Neural cell (in vitro differentiated cells): ENCODE results near the gene AFF1. TPM values are rescaled to one million over a fixed set of nuclear protein-coding genes. Genes with fewer than 3 reads are reported as not detected.

Experiments
- H2AFZ ChIP-seq: fragments of 200-600, 300-800 bp; sonication (generic), shearing (Covaris generic); 2 replicates; pipeline ENCODE4 v1.6.0; 2014; ENCODE audit warnings: low read depth, mild to moderate bottlenecking, antibody characterized with exemption, low read length, moderate library complexity
- H3F3A ChIP-seq: fragments of 200-600 bp; shearing (Covaris generic); 2 replicates; pipeline ENCODE4 v1.6.1; 2016; ENCODE audit warnings: mild to moderate bottlenecking, moderate library complexity, mixed read lengths, antibody characterized with exemption, low read length; ENCODE audit not compliant: insufficient read depth, poor library complexity, severe bottlenecking
- H3K27ac ChIP-seq: fragments of 200-600, 300-800 bp; sonication (generic), shearing (Covaris generic); 2 replicates; pipeline ENCODE4 v1.5.1; 2014; ENCODE audit warnings: mild to moderate bottlenecking, low read length, moderate library complexity
- H3K27me3 ChIP-seq: fragments of 300-800, 200-600 bp; sonication (generic), shearing (Covaris generic); 2 replicates; pipeline ENCODE4 v1.6.0; 2014; ENCODE audit warnings: mild to moderate bottlenecking, low read depth, low read length, moderate library complexity; ENCODE audit not compliant: insufficient read depth
- H3K36me3 ChIP-seq: fragments of 300-800, 200-600 bp; sonication (generic), shearing (Covaris generic); 2 replicates; pipeline ENCODE4 v1.5.1; 2014; ENCODE audit warnings: mild to moderate bottlenecking, antibody characterized with exemption, low read length, moderate library complexity; ENCODE audit not compliant: insufficient read depth
- H3K4me2 ChIP-seq: fragments of 300-800, 200-600 bp; sonication (generic), shearing (Covaris generic); 2 replicates; pipeline ENCODE4 v1.6.0; 2014; ENCODE audit warnings: mild to moderate bottlenecking, low read length
- H3K4me3 ChIP-seq: fragments of 300-800, 200-600 bp; sonication (generic), shearing (Covaris generic); 2 replicates; pipeline ENCODE4 v1.5.1; 2014; ENCODE audit warnings: mild to moderate bottlenecking, low read length, moderate library complexity
- H3K79me2 ChIP-seq: fragments of 200-600 bp; shearing (Covaris generic); replicated peaks from 2 replicates; pipeline ENCODE4 v1.6.0; 2014; ENCODE audit warnings: mild to moderate bottlenecking, low read length, moderate library complexity; ENCODE audit not compliant: insufficient read depth
- H3K9ac ChIP-seq: fragments of 300-800, 200-600 bp; sonication (generic), shearing (Covaris generic); 2 replicates; pipeline ENCODE4 v1.6.1; 2016; ENCODE audit warnings: mild to moderate bottlenecking, low read length, mixed read lengths
- H3K9me2 ChIP-seq: fragments of 200-600 bp; shearing (Covaris generic); 2 replicates; pipeline ENCODE4 v1.6.1; 2016; ENCODE audit warnings: mild to moderate bottlenecking, low read length, mixed read lengths; ENCODE audit not compliant: insufficient read depth
- H3K9me3 ChIP-seq: fragments of 200-600, 300-800 bp; sonication (generic), shearing (Covaris generic); 2 replicates; pipeline ENCODE4 v1.6.1; 2016; ENCODE audit warnings: mild to moderate bottlenecking, mixed run types, low read length, moderate library complexity, mixed read lengths
- H4K20me1 ChIP-seq: fragments of 200-600 bp; shearing (Covaris generic); 2 replicates; pipeline ENCODE4 v1.6.1; 2016; ENCODE audit warnings: mild to moderate bottlenecking, mixed run types; ENCODE audit not compliant: insufficient read depth
- CTCF ChIP-seq: fragments of 450-650 bp; IDR thresholded peaks from 2 replicates; pipeline ENCODE4 v1.5.1; 2014; ENCODE audit warnings: antibody characterized with exemption, mild to moderate bottlenecking, moderate library complexity; ENCODE audit not compliant: poor library complexity, severe bottlenecking
- EP300 ChIP-seq: fragments of 450-650 bp; conservative IDR thresholded peaks from 2 replicates; pipeline ENCODE4 v1.6.1; 2014; ENCODE audit warnings: antibody characterized with exemption, mild to moderate bottlenecking, moderate library complexity; ENCODE audit not compliant: poor library complexity, severe bottlenecking
- EZH2 ChIP-seq: fragments of 200-600, 300-800 bp; shearing (Covaris generic), sonication (generic); IDR thresholded peaks from 2 replicates; pipeline ENCODE4 v1.6.1; 2014; ENCODE audit warnings: antibody characterized with exemption, low read length, borderline replicate concordance, mild to moderate bottlenecking; ENCODE audit not compliant: insufficient read depth, poor library complexity, severe bottlenecking
- MXI1 ChIP-seq: fragments of 450-650 bp; conservative IDR thresholded peaks from 2 replicates; pipeline ENCODE4 v1.6.1; 2014; ENCODE audit warnings: antibody characterized with exemption, mild to moderate bottlenecking; ENCODE audit not compliant: poor library complexity, severe bottlenecking
- POLR2AphosphoS5 ChIP-seq: IDR thresholded peaks from 2 replicates; pipeline ENCODE4 v1.6.1; 2012
- RAD21 ChIP-seq: fragments of 450-650 bp; conservative IDR thresholded peaks from 2 replicates; pipeline ENCODE4 v1.6.1; 2014; ENCODE audit warnings: antibody characterized with exemption, mild to moderate bottlenecking, moderate library complexity
- REST ChIP-seq: IDR thresholded peaks from 2 replicates; pipeline ENCODE4 v1.6.1; 2012; ENCODE audit warnings: borderline replicate concordance
- SMC3 ChIP-seq: fragments of 450-650 bp; conservative IDR thresholded peaks from 2 replicates; pipeline ENCODE4 v1.6.1; 2014; ENCODE audit warnings: antibody characterized with exemption, mild to moderate bottlenecking, moderate library complexity; ENCODE audit not compliant: poor library complexity
- TAF1 ChIP-seq: IDR thresholded peaks from 2 replicates; pipeline ENCODE4 v1.6.1; 2012; ENCODE audit warnings: low read depth
- polyA plus RNA-seq: library from polyadenylated mRNA; depleted of rRNA; stranded (reverse); fragments of >200 nt; gene quantifications from 2 replicates; pipeline ENCODE4 v1.2.3, GENCODE V29; 2014

Gene AFF1
- polyA plus RNA-seq, 1 donor from 2014 or later, result 0.63 TPM

DNA sequence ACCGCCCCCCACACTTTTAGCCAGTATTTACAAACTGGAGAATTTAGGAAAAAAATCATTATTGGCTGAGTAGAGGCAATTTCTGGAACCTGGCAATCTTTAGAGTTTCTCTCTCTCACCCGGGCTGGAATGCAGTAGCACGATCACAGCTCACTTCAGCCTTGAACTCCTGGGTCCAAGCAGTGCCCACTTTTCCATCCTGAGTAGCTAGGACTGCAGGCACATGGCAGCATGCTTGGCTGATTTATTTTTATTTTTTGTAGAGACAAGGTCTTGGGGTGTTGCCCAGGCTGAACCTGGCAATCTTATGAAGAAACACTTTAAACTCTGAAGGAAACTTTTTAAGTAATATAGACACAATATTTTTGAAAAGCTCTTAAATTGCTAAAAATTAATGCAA lies 120.1 kb downstream of the AFF1 start:
- Histone ChIP-seq H3K36me3 (no peaks in the 10 kb centered on the region), H3K27ac (no peak overlapping the region), H2AFZ (no peak overlapping the region)

GRCh38 chr4:87055311-87055710 lies 120.5 kb downstream of the AFF1 start:
- H4K20me1 ChIP-seq, result no peaks in the 10 kb centered on the region
- no peak overlapping the region for H3K4me3 ChIP-seq
- no peaks in the 10 kb centered on the region for H3F3A ChIP-seq
- H3K9me3 ChIP-seq, result no peaks in the 10 kb centered on the region
- H3K79me2 ChIP-seq, result peaks cover 3% of the 10 kb centered on the region
- H3K9ac ChIP-seq, result no peak overlapping the region
- H3K9me2 ChIP-seq, result no peaks in the 10 kb centered on the region
- H2AFZ ChIP-seq, result no peak overlapping the region
- H3K27me3 ChIP-seq, result no peaks in the 10 kb centered on the region
- H3K36me3 ChIP-seq, result no peaks in the 10 kb centered on the region
- H3K4me2 ChIP-seq, result no peak overlapping the region
- H3K27ac ChIP-seq, result no peak overlapping the region
- no peak for TF ChIP-seq REST
- TF ChIP-seq SMC3, result no peak
- TF ChIP-seq POLR2AphosphoS5, result no peak
- TF ChIP-seq RAD21, result no peak
- no peak for TF ChIP-seq MXI1
- TF ChIP-seq TAF1, result no peak
- TF ChIP-seq EP300, result no peak
- no peak for TF ChIP-seq EZH2

More for the DNA sequence above, 120.1 kb downstream of the AFF1 start:
- H3K9me3 ChIP-seq, result no peaks in the 10 kb centered on the region
- H3F3A ChIP-seq, result no peaks in the 10 kb centered on the region
- no peaks in the 10 kb centered on the region for H3K27me3 ChIP-seq
- TF ChIP-seq TAF1 (no peak), SMC3 (no peak), RAD21 (no peak), MXI1 (no peak), EZH2 (no peak), POLR2AphosphoS5 (no peak), EP300 (no peak), REST (no peak), CTCF (no peak)
- H3K4me2 ChIP-seq, result no peak overlapping the region
- H3K9ac ChIP-seq, result no peak overlapping the region
- no peaks in the 10 kb centered on the region for H3K9me2 ChIP-seq
- no peak overlapping the region for H3K4me3 ChIP-seq
- no peaks in the 10 kb centered on the region for H4K20me1 ChIP-seq
- H3K79me2 ChIP-seq, result peaks cover 3% of the 10 kb centered on the region
